GM12891 (cell line): Measurements from ENCODE around the gene SCFD2.

Source experiments
- POLR2AphosphoS5 ChIP-seq: IDR thresholded peaks from 2 replicates; pipeline ENCODE4 v1.6.1; 2011; ENCODE audit warnings: low read depth, low read length, control low read depth
- SPI1 ChIP-seq: IDR thresholded peaks from 2 replicates; pipeline ENCODE4 v1.6.1; 2011; ENCODE audit warnings: low read depth, low read length, control low read depth
- TAF1 ChIP-seq: IDR thresholded peaks from 2 replicates; pipeline ENCODE4 v1.6.1; 2011; ENCODE audit warnings: low read depth, low read length, control low read depth

GRCh38 chr4:52842792-52843191 is 523.1 kb downstream of the SCFD2 start:
- no peak for TF ChIP-seq SPI1
- TF ChIP-seq TAF1 = no peak
- no peak for TF ChIP-seq POLR2AphosphoS5
